ENCODE results near the gene TUBB4B.

The TUBB4B gene

DNA sequence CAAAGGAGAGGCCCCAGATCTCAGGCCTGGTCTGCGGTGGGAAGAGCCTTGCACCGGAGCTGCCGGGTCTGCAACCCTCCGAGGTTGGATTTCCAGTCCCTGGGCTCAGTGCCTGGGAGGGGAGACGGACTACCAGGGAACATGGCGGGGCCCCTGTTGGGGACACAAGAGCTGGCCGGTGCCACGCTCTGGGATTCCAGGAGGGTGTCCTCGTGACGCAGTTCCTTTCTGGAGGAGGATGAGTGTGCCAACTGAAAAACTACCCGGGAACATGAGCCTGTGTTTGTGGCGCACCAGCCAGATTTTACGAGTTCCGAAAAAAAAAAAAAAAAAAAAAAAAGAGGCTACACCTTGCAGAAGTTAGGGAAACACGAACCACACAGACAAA lies 52.0 kb downstream of the TUBB4B start:
- Mint-ChIP-seq H3K27me3 (peaks cover 14% of the 10 kb centered on the region), H3K4me1 (ENCODE audit: low read depth) (peaks cover 11% of the 10 kb centered on the region), H3K27ac (no peak overlapping the region), H3K9me3 (ENCODE audit: low read depth) (no peaks in the 10 kb centered on the region), H3K36me3 (no peaks in the 10 kb centered on the region), H3K4me3 (no peak overlapping the region)
